ENCODE results near the gene SERPINB3. TPM values are rescaled to one million over a fixed set of nuclear protein-coding genes. Genes with fewer than 3 reads are reported as not detected.
"Not testable (repeated sequence)": the region's sequence is repeated elsewhere in the genome, so short reads cannot be mapped to it uniquely, and the experiment has no call there.

Gene SERPINB3
- total RNA-seq, 1 donor from 2014 or later = 0.17 TPM

GRCh38 chr18:63644694-63645093, 17.0 kb downstream of the SERPINB3 start:
- not testable (repeated sequence) for DNase-seq

GRCh38 chr18:63644142-63644541, 17.6 kb downstream of the SERPINB3 start, which contains the start of gene SERPINB4:
Gene SERPINB4, minus strand, starts transcription at chr18:63644256. Its CDS starts 679 bp downstream, at chr18:63643577.
- DNase-seq = not testable (repeated sequence)

- DNase-seq = not testable (repeated sequence)
Observed at GRCh38 chr18:63642668-63643356, 18.9 kb downstream of the SERPINB3 start.

- not testable (repeated sequence) for DNase-seq
Observed at GRCh38 chr18:63641157-63641680, 20.5 kb downstream of the SERPINB3 start.

- DNase-seq = no peak
Observed at GRCh38 chr18:63637703-63638102, 24.0 kb downstream of the SERPINB3 start.

GRCh38 chr18:63627819-63628218, 33.9 kb downstream of the SERPINB3 start:
- DNase-seq = no peak

- DNase-seq = no peak
Observed at GRCh38 chr18:63626431-63626830, 35.3 kb downstream of the SERPINB3 start.

GRCh38 chr18:63624863-63625262, 36.8 kb downstream of the SERPINB3 start:
- no peak for DNase-seq

- DNase-seq = no peak
Observed at GRCh38 chr18:63619661-63620060, 42.0 kb downstream of the SERPINB3 start.

GRCh38 chr18:63617915-63618234, 43.8 kb downstream of the SERPINB3 start:
- DNase-seq = no peak

- no peak for DNase-seq
Observed at GRCh38 chr18:63617049-63617914, 44.4 kb downstream of the SERPINB3 start.

GRCh38 chr18:63613420-63613819, 48.3 kb downstream of the SERPINB3 start:
- DNase-seq = no peak

- no peak for DNase-seq
Observed at GRCh38 chr18:63606526-63606925, 55.2 kb downstream of the SERPINB3 start.

Other genes starting within 250 kb of the SERPINB3 start
- gene VPS4B, start 239.4 kb downstream of the SERPINB3 start, total RNA-seq = 55.3 and 59.1 TPM in 2 replicates
- 0.05 and 0.51 TPM in 2 replicates for gene SERPINB5, start 184.9 kb downstream of the SERPINB3 start, total RNA-seq
- not detected in 2 replicates for gene SERPINB12, start 119.5 kb downstream of the SERPINB3 start, total RNA-seq
- gene SERPINB13, start 74.5 kb downstream of the SERPINB3 start, total RNA-seq = not detected in 2 replicates
- gene SERPINB4, start 17.6 kb downstream of the SERPINB3 start, total RNA-seq = not detected in 2 replicates
- not detected in 2 replicates for gene SERPINB11, start 41.1 kb upstream of the SERPINB3 start, total RNA-seq
- gene SERPINB7, start 113.5 kb upstream of the SERPINB3 start, total RNA-seq = 0.05 TPM in 1 of 2 replicates, not detected in the other
- gene SERPINB2, start 225.8 kb upstream of the SERPINB3 start, total RNA-seq = not detected in 2 replicates
- not detected in 2 replicates for gene SERPINB10, start 246.1 kb upstream of the SERPINB3 start, total RNA-seq

Data from dermis blood vessel endothelial cell (primary cell).